HG02588 (cell line): ENCODE results near the gene ZNF574.

ENCODE experiments used
- ATAC-seq: cut with Tn5 transposase; IDR thresholded peaks from one replicate; pipeline ENCODE4 v1.9.1; 2021; ENCODE audit warnings: mild to moderate bottlenecking, moderate library complexity; ENCODE audit not compliant: unreplicated experiment

Gene ZNF574

DNA sequence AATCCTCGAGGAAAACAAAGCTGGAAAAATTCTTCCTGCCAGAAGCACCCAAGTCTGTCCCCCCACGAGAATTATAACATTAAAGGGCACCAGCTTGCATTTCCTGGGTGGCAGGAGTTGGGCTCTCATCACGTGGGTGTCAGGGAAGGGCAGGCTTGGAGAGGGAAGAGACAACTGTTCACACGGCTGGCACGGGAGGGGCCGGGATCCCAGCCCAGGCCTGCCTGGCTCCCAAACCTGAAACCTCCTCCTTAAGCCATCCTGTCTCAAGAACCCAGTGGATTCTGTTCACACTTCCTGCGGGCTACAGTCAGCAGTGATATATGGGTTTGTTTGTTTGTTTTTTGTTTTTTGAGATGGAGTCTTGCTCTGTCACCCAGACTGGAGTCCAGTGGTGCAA, 18.1 kb upstream of the ZNF574 start:
- ATAC-seq, result no peak

DNA sequence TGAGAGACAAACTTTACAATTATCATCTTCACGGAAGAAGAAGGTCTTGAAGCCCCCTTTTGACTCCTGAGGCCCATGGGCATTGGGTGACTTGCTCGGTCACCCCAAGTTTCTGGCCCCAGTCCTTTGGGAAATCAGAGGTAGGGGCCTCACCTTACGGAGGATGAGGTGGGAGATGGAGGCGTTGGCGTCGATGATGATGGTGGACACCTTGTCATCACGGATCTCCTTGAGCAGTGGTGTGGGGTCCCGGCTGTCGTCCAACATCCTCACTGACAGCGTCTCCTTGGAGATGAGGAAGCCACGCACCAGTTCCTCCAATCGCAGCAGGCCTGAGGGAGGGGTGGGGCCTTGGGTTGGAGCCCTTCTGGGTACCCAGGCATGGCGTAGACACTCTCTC, 16.8 kb upstream of the ZNF574 start:
- ATAC-seq, result no peak

DNA sequence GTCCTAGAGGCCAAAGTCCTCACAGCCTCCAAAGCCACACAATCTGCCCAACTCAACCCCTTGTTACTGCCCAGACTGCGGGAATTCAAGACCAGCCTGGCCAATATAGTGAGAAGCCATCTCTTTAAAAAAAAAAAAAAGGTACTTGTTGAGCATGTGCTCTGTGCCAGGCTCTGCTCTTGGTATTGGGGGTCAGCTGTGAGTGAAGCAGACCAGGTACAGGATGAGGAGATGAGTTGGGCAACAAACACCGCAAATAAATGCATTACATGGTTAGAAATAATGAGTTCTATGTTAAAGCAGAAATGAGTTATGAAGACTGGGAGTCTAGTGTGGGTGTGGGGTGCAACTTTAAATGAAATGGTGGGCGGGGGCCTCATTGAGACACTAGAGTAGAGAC, 15.8 kb upstream of the ZNF574 start:
- ATAC-seq, result no peak

DNA sequence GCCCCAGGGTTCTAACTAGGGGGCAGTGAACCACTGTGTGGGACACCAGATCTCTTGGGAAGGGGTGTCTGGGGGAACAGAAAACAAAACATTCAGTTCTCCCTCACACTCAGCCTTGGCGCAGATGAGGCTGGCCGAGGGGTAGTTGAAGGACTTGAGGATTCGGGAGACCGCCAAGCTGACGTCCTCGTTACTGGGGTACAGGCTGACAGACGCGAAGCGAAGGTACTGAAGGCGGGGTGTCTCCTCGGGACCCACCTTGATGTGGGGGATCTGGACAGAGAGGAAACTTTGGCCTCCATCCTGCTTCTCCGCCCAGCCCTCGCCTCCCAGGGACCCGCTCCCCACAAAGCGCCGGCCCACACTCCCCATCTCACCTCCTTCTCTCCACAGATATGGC, 13.6 kb upstream of the ZNF574 start:
- no peak for ATAC-seq

DNA sequence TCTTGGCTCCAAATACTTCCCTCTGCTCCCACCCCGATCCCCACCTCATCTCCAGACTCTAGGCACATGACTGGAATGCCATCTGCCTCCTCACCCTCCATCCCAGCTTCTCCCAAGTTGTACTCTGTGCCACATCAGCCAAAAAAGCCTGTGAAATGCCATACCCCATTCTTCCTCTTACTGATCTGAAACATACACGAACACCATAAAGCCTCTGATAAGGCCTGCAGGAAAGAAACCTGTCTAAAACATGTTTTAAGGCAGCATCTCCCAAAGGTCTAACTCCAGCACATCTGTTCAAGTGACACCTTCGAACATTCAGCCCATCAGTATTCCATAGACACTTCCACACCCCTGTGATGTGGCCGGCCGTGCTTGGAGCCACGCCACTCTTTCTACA, 11.5 kb upstream of the ZNF574 start:
- no peak for ATAC-seq

DNA sequence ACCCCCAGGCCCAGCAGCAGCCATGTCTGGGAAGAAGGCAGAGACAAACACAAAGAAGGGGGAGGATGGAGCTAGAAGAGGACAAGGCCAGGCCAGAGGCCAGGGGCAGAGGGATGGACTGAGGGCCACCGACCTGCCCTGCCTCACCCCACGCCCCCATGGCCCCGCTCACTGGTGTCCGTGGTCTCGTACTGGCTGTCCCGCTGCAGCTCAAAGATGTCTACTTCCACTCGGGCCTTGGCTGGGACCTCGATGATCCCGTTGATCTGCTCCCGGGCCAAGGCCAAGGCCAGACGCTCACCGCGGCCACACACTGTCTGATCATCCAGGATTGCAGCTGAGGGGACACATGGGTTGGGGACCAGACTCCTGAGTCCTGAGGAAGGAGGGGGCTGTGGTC, 10.9 kb upstream of the ZNF574 start:
- ATAC-seq, result no peak

DNA sequence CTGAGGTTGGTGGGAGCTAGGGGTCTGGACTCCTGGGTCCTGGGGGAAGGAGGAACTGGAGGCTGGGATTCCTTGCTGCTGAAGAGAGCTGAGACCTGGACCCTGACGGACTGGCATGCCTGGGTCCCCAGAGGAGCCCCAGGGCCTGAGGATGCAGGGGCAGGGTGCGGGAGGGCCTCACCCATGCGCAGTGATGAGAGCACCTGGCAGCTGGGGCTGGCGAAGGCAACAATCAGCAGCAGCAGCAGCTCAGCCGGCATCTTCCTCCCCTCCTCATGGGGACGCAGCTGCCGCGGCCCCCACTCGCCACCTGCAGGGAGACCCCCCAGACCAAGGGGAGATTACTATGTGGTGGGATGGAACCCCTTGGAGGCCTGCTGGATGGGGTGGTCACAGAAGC, 10.5 kb upstream of the ZNF574 start:
- ATAC-seq, result no peak

DNA sequence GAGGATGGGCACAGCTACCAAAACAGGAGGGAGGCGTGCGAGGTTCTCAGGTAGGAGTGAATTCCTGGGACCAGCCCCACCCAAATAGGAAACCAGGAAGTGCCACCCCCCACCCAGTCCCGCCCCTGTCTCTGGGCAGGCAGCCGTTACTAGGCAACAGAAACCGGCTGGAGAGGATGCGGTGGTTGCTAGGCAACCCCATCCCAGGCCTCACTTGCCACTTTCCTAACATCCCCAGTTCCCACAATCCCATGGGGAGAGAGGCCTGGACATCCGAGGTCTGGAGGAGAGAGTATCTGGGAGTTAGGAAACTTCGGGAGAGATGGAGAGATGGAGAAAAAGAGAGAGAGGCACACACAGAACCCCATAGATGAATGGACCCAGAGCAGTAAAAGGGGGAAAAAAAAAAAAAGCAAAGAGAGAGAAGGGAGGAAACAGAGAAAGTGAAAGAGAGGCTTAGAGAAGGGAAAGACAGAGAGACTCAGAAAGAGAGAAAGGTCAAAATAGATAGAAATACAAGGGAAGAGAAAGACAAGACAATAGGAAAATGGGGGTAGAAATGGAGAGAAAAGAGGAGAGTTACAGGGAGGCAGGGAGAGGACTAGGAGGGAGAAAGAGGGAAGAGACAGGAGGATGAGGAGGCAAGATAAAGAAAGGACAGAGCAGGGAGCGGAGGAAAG, 9.8 kb upstream of the ZNF574 start:
- ATAC-seq, result no peak

DNA sequence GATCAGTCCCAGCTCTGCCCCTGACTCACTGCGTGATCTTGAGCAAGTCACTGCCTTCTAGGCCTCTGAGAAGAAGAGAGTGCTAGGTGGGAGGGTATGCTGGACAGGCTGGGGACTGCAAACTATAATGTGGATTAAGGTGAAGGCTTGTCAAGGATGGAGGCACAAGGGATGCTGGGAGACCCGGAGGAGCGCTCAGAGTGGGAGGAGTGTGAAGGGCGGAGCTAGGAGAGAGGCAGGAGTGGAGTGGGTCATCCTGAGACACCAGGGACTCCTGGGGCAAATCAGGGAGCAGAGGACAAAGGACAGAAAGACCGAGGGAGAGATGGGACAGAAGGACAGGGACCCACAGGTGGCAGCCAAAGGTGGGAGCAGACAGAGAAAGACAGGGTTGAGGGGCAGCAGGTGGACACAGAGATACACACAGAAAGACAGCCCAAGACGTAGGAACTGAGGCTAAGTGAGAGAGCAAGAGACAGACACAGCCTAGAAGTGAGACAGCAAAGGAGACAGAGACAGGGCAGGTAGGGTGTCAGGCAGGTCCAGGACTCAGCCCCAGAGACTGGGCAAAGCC, 8.6 kb upstream of the ZNF574 start:
- ATAC-seq, result no peak

DNA sequence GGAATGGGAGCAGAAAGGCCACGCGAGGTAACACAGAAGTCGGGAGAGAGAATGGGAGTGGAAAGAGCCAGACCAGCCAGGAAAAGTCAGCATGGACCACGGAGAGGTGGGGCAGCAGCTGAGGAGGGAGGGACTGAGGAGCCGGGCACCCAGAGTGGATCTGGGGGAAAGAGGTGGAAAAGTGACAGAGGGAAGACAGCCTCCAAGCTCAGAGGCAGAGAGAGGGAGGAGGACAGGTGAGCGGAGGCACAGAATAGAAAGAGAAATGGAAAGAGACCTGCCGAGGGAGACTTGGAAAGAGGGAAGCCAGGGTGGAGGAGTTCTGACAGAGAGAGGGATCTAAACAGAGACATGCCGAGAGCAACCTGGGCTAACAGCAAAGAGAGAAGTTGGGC, 7.6 kb upstream of the ZNF574 start:
- no peak for ATAC-seq

DNA sequence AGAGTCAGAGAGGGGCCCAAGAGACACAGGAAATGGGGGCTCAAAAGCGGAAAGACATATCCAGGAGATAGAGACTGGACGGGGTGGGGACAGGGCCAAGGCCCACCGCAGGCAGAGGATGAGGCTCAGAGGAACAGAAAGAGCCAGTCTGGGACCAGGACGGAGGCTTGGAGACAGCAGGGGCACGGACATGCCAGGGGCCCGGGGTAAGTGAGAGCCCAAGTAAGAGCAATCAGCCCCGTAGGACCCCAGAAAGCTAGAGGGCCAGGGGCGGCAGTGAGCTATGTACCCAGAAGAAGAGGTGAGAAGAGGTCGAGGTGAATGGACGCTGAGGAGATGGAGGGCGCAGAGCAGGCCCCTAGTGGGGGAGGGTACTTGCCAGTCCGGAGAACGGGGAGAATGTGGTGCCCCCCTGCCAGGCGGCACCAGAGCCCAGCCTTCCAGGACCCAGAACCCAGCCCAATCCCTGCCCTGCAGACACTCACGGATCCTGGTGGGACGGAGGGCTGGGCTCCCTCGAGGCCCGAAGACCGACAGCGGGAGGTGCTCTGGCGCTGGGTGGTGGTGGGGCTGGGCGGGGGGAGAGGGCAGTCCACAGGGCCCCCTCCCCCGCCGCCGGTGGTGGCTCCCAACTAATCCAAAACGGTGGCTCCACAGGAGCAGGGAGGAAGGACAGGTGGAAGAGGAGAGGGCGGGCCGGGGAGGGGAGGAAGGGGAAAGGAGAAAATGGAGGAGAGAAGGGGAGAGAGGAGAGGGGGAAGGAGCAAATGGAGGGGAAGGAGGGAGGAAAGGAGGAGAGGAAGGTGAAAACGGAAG, 7.0 kb upstream of the ZNF574 start:
- ATAC-seq, result no peak

DNA sequence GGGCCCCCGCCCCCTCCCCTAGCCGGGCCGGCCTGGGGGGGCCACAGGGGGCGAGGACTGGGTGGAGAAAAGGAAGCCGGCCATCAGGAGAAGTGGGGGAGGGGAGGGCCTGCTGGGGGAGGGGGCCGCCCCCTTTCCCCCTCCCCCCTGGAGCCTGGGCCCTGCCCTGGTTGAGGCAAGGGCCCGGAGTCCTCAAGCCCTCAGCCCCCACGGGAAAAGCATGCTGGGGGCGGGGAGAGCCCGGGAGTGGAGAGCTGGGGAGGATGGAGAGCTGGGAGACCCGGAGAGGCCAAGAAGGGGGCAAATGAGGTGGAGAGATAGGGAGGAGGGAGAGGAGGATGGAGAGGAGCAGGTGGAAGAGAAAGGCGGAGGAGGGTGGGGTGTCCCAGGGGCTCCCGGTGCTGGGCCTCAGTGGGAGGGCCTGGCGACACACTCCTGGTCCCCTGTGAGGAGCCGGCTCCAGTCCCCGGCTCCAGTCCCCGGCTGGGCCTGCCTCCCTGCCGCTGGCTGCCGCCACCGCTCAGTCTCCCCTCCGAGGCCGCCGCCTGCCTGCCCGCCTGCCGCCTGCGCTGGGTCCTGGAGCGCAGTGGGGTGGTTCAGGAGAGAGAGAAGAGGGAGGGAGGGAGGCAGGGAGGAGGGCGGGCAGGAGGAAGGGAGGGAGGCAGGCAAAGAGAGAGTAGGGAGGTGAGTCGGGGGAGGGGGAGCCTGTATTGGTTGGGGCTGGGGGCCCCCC, 6.2 kb upstream of the ZNF574 start, which contains the start of gene GRIK5:
GRIK5 (minus strand) TSS at position 588 of the 733 bp plus-strand sequence. CDS start 4,436 bp downstream, outside the sequence.
- no peak for ATAC-seq

DNA sequence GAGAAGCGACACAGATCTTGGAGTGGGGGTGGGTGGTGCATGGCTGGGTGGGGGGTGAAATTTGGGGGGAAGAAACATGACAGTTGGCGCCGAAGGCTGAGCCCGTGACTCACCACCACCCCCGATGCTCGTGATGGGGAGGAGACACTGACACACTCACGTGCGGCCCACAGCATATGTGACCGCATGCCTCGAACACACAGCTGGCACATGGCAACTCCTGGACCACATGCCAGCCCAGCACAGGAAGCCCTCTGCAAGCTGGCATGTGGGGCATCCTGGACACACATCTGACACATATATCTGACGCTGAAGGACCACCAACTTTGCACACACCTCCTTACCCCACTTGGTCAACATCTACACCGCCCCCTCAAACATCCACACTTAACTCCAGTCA, 4.7 kb upstream of the ZNF574 start:
- ATAC-seq, result no peak

DNA sequence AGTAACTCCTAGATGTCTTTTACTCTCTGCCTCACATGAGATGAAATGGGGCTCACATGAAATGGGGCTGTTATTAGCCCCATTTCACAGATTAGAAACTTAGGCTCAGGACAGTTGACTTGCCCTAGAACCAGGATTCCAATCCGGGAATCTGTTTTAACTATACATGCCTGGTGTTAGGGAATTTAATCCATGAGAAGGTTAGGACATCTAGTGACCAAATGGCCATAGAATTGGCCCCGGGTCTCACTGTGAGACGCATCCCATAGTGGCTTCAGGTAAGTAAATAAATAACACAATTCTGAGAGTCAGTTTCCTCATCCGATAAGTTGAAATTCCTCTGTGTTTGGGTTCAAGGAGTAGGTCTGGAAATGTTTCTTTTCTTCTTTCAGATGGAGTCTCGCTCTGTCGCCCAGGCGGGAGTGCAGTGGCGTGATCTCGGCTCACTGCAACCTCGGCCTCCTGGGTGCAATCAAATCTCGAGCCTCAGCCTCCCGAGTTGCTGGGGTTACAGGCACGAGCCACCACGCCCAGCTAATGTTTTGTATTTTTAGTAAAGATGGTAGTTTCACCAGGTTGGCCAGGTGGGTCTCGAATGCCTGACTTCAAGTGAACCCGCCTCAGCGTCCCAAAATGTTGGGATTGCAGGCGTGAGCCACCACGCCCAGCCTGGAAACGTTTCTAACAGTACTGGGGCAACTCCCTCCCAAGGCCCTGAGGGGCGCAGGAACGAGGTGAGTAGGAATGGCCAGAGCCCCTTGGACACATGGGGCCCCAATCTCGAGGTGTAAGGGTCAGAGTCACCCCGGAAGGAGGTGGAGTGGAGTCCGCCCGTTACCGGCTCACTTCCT, 1.2 kb upstream of the ZNF574 start:
- no peak for ATAC-seq

DNA sequence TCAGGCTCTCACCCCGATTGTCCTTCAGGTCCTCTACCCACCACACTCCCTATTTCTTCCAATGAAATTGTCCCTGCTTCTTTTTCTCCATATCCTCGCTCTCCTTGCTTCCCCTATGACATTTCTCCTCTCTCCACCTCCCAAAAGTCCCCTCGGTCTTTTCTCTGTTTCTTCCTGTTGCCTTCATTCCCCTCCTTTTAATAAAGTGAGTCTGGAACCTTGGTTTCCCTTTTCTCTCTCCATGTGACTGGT, 676 bp upstream of the ZNF574 start:
- ATAC-seq, result peak; percentile 7

DNA sequence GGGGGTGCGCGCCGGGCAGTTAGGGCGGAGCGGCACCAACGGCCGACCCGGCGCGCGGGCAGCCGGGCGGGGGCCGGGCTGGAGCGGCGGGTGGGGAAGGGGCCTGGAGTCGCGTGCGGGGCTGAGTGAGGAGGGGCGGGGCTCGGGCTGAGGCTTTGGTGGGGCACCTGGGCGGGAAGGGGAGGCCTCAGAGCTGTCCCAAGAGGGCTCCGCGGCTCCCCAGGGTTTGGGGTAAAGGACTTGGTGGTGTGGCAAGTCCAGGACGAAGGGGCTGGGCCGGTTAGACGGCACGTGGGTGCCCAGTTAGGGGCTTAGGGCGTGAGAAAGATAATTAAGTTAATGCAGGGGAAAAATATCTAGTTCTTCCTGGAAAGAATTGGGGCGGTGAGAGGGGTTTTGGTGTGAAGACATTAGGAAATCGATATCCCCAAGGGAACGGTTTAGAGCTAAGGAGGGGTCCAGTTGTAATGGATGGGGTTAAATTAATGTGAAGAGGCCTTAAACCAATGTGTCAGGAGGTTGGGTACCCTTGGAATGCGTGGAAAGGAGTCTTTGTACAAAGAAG, 496 bp downstream of the ZNF574 start:
- ATAC-seq, result no peak

DNA sequence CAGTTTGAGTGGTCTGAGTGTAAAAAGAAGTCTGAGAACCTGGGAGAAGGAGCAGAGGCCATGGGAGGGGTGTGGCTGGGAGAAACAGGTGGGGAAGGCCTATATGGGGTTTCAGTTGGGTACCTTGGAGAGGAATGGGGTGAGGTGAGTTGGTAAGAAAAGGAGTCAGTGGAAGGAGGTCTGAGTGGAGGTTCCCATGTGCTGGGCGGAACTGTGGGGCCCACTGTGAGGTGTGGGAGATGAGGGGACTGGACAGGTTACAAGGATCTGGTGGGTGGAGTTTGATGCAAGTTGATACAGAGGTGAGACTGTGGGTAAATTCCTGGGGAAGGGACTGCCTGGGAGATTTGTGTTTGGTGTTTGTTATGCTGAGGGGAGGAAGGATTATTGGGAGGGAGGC, 2.1 kb downstream of the ZNF574 start:
- no peak for ATAC-seq

DNA sequence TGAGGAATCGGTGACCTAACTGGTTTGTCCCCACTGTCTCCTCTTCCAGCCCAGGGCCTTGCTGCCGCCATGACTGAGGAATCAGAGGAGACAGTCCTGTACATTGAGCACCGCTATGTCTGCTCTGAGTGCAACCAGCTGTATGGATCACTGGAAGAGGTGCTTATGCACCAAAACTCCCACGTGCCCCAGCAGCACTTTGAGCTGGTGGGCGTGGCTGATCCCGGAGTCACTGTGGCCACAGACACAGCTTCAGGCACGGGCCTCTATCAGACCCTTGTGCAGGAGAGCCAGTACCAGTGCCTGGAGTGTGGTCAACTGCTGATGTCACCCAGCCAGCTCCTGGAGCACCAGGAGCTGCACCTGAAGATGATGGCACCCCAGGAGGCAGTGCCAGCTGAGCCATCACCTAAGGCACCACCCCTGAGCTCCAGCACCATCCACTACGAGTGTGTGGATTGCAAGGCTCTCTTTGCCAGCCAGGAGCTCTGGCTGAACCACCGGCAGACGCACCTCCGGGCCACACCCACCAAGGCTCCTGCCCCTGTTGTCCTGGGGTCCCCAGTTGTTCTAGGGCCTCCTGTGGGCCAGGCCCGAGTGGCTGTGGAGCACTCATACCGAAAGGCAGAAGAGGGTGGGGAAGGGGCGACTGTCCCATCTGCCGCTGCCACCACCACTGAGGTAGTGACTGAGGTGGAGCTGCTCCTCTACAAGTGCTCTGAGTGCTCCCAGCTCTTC, 2.7 kb downstream of the ZNF574 start:
- no peak for ATAC-seq

DNA sequence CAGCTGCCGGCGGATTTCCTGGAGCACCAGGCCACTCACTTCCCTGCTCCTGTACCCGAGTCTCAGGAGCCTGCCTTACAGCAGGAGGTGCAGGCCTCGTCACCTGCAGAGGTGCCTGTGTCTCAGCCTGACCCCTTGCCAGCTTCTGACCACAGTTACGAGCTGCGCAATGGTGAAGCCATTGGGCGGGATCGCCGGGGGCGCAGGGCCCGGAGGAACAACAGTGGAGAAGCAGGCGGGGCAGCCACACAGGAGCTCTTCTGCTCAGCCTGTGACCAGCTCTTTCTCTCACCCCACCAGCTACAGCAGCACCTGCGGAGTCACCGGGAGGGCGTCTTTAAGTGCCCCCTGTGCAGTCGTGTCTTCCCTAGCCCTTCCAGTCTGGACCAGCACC, 3.3 kb downstream of the ZNF574 start:
- ATAC-seq, result no peak
